HepG2 (cell line): ENCODE measurements around the gene FGFBP2.

Experiments used
- ARNTL ChIP-seq: sonication (generic); formaldehyde crosslinking; IDR thresholded peaks from 2 replicates; pipeline ENCODE4 v1.4.0; 2020; ENCODE audit warnings: mild to moderate bottlenecking, missing genetic modification reagents
- CHD2 ChIP-seq: IDR thresholded peaks from 2 replicates; pipeline ENCODE4 v1.6.1; 2011; ENCODE audit warnings: low read depth, low read length, improper control_type of control experiment
- FOXJ3 ChIP-seq: sonication (generic); formaldehyde crosslinking; IDR thresholded peaks from 2 replicates; pipeline ENCODE4 v1.4.0; 2020; ENCODE audit warnings: missing genetic modification reagents, mild to moderate bottlenecking, borderline replicate concordance
- FOXP1 ChIP-seq, 2 experiments: fragments of 450-650 bp in 1 of 2; IDR thresholded peaks; 2 replicates each; pipeline ENCODE4 v1.6.1; 2017 to 2018; ENCODE audit warnings: antibody characterized with exemption in 1 of 2
- MAZ ChIP-seq, 2 experiments: sonication (generic) in 1 of 2; formaldehyde crosslinking in 1 of 2; IDR thresholded peaks; 2 replicates each; pipeline versions ENCODE4 v1.5.0 to v1.6.1; 2012 to 2020; ENCODE audit warnings: low read depth in 2 of 2, mild to moderate bottlenecking in 2 of 2, borderline replicate concordance in 1 of 2, improper control_type of control experiment in 1 of 2, low read length in 1 of 2, missing genetic modification reagents in 1 of 2, moderate library complexity in 1 of 2
- PHF21A ChIP-seq: sonication (generic); formaldehyde crosslinking; IDR thresholded peaks from 2 replicates; pipeline ENCODE4 v1.5.0; 2020; ENCODE audit warnings: mild to moderate bottlenecking, missing genetic modification reagents
- POLR2A ChIP-seq, 2 experiments: IDR thresholded peaks; 2 replicates each; pipeline ENCODE4 v1.6.1; 2011; ENCODE audit warnings: low read depth in 2 of 2, low read length in 2 of 2, mild to moderate bottlenecking in 1 of 2, moderate library complexity in 1 of 2; ENCODE audit not compliant: insufficient read depth in 1 of 2
- ZFP36L2 ChIP-seq: sonication (generic); formaldehyde crosslinking; IDR thresholded peaks from 2 replicates; pipeline ENCODE4 v1.4.0; 2020; ENCODE audit warnings: missing genetic modification reagents
- ZKSCAN8 ChIP-seq: IDR thresholded peaks from 2 replicates; pipeline ENCODE4 v1.6.1; 2016; ENCODE audit warnings: borderline replicate concordance, missing genetic modification reagents, missing compliant biosample characterization
- ZNF280D ChIP-seq: sonication (generic); formaldehyde crosslinking; IDR thresholded peaks from 2 replicates; pipeline ENCODE4 v1.5.1; 2020; ENCODE audit warnings: mild to moderate bottlenecking, missing genetic modification reagents
- ZNF362 ChIP-seq: sonication (generic); formaldehyde crosslinking; IDR thresholded peaks from 2 replicates; pipeline ENCODE4 v1.4.0; 2020; ENCODE audit warnings: missing genetic modification reagents, mild to moderate bottlenecking, borderline replicate concordance
- ZNF407 ChIP-seq: sonication (generic); formaldehyde crosslinking; IDR thresholded peaks from one replicate; pipeline ENCODE4 v1.5.1; 2020; ENCODE audit warnings: mild to moderate bottlenecking, missing genetic modification reagents; ENCODE audit errors: not compliant biosample characterization
- ZNF512B ChIP-seq: sonication (generic); formaldehyde crosslinking; IDR thresholded peaks from 2 replicates; pipeline ENCODE4 v1.5.1; 2020; ENCODE audit warnings: missing genetic modification reagents, mild to moderate bottlenecking, borderline replicate concordance

- TF ChIP-seq ZNF280D (CRISPR knock-in tag), result no peak
- TF ChIP-seq PHF21A (CRISPR knock-in tag), result no peak
- no peak for TF ChIP-seq ZNF362 (CRISPR knock-in tag)
- no peak for TF ChIP-seq POLR2A (IDR thresholded peaks at IDR 0.05; ENCODE audit: insufficient read depth in 1 of 2, low read depth in 2 of 2, low read length in 2 of 2)
- TF ChIP-seq CHD2, result no peak
- TF ChIP-seq ZNF407 (CRISPR knock-in tag), result no peak
- no peak for TF ChIP-seq FOXP1 (IDR thresholded peaks at IDR 0.05)
- TF ChIP-seq FOXP1 (CRISPR knock-in tag; IDR thresholded peaks at IDR 0.05), result no peak
- TF ChIP-seq MAZ (IDR thresholded peaks at IDR 0.05; ENCODE audit: borderline replicate concordance, low read depth, low read length), result no peak
- TF ChIP-seq MAZ (CRISPR knock-in tag; IDR thresholded peaks at IDR 0.05; ENCODE audit: low read depth), result no peak
- TF ChIP-seq ARNTL (CRISPR knock-in tag), result no peak
- no peak for TF ChIP-seq ZNF512B
- TF ChIP-seq FOXJ3, result no peak
- no peak for TF ChIP-seq ZFP36L2 (CRISPR knock-in tag)
- no peak for TF ChIP-seq ZKSCAN8 (CRISPR knock-in tag)
Observed at GRCh38 chr4:15951781-15952180, 11.2 kb downstream of the FGFBP2 start.
